Measurements from ENCODE around the gene GGCT. TPM values are rescaled to one million over a fixed set of nuclear protein-coding genes. Genes with fewer than 3 reads are reported as not detected.

The GGCT gene
- total and polyA plus RNA-seq, 2 donors (not counting 3 experiments of a cell fraction or from before 2014, with no cell fraction given), result 21.1 to 44.3 TPM

DNA sequence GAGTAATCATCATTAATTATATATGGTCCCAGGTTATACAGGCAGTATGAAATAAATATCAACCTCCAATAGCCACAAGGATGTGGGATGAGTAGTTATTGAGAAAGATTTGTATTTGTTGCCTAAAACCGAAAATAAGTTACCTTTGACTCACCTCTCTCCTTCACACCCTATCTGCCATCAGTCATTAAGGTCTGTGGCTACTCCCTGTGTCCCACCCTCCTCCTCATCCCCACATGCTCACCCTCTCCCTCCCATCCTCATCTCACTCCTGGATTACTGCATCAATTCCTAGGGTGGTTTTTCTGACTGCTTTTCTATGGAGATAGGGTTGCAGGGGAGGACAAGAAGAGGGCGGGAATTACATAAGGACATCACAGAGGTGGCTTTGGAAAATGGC lies 9.1 kb upstream of the GGCT start:
- no peak overlapping the region for H3K4me2 ChIP-seq (ENCODE audit: insufficient read depth, low read length)
- no peaks in the 10 kb centered on the region for H3K79me2 ChIP-seq (ENCODE audit: control insufficient read depth, insufficient read depth, low read length)
- H4K20me1 ChIP-seq (replicated peaks; ENCODE audit: control insufficient read depth, extremely low read depth, insufficient read depth, low read length), result no peaks in the 10 kb centered on the region
- no TSS peak for BruUV-seq (replicated peaks)
- H3K4me1 ChIP-seq (ENCODE audit: control insufficient read depth, extremely low read depth, insufficient read depth, low read length), result no peaks in the 10 kb centered on the region
- intact Hi-C loops (cut with micrococcal nuclease), result no loop called here
- no peak overlapping the region for H2AFZ ChIP-seq (ENCODE audit: low read depth, low read length)
- no peak overlapping the region for H3K9ac ChIP-seq (replicated peaks; ENCODE audit: extremely low read depth, insufficient read depth, low read length)
- H3K36me3 ChIP-seq (ENCODE audit: control insufficient read depth in 2 of 2, extremely low read depth in 1 of 2, insufficient read depth in 2 of 2, low read length in 2 of 2), result no peaks in the 10 kb centered on the region
- no peak overlapping the region for H3K4me3 ChIP-seq (replicated peaks in 1 of 3; ENCODE audit: insufficient read depth in 1 of 3, low read depth in 1 of 3, low read length in 3 of 3)
- dilution Hi-C loops (cut with MboI; ENCODE audit: extremely low pct_ligation_motif_present, low sequenced_read_pairs), result no loop called here
- FAIRE-seq (no peak), DNase-seq (ENCODE audit: low read depth, low spot score) (no peak)
- CTCF ChIA-PET, result interaction anchor here (4.9 kb wide), 1 partner anchor 50 kb away, joined by 116 read pairs; no protein-coding TSS in a partner anchor
- no peaks in the 10 kb centered on the region for H3K27me3 ChIP-seq (ENCODE audit: control insufficient read depth in 2 of 2, insufficient read depth in 2 of 2, low read length in 2 of 2)
- no peaks in the 10 kb centered on the region for H3K9me1 ChIP-seq (replicated peaks; ENCODE audit: control insufficient read depth, extremely low read depth, insufficient read depth, low read length)
- H3K27ac ChIP-seq (ENCODE audit: insufficient read depth, low read depth, low read length), result no peak overlapping the region
- no peaks in the 10 kb centered on the region for H3K9me3 ChIP-seq (replicated peaks; ENCODE audit: control insufficient read depth, insufficient read depth, low read length)
- TF ChIP-seq MYC (IDR thresholded peaks at IDR 0.05; ENCODE audit: low read depth, low read length) (no peak), POLR2AphosphoS5 (IDR thresholded peaks at IDR 0.05; ENCODE audit: insufficient read depth, low read depth, low read length) (no peak)
- POLR2A ChIA-PET, result no interaction called here

DNA sequence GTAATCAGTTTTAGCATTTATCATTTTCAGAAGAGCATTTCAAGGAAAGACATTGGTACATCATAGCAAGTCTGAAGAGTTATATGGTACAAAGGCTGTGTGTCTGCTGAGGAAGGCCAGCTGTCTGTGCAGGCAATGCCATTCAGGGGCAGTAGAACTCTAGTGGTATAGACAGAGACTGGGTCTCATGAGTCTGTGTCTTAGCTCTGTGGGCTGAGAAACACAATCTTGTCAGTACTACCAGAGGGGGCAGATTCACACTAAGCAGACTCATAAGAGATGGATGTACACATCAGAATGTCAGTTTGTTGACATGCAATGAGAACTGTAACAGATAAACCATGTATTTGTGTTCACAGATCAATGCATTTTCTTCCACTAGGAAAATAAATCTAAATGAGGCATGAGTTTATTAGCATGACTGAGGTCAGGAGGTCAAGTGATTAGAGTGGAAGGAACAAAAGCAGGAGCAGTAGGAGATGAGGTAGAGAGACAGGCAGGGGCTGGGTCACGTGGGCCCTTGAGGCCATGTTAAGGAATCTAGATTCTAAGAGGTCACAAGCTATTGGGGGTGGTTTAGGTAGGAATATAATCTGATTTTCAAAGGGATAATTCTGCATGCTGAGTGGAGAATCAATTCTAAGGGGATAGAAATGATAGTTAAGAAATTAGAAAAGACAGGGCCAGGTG lies 7.5 kb upstream of the GGCT start:
- TF ChIP-seq, protein P1, sequence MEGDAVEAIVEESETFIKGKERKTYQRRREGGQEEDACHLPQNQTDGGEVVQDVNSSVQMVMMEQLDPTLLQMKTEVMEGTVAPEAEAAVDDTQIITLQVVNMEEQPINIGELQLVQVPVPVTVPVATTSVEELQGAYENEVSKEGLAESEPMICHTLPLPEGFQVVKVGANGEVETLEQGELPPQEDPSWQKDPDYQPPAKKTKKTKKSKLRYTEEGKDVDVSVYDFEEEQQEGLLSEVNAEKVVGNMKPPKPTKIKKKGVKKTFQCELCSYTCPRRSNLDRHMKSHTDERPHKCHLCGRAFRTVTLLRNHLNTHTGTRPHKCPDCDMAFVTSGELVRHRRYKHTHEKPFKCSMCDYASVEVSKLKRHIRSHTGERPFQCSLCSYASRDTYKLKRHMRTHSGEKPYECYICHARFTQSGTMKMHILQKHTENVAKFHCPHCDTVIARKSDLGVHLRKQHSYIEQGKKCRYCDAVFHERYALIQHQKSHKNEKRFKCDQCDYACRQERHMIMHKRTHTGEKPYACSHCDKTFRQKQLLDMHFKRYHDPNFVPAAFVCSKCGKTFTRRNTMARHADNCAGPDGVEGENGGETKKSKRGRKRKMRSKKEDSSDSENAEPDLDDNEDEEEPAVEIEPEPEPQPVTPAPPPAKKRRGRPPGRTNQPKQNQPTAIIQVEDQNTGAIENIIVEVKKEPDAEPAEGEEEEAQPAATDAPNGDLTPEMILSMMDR (IDR thresholded peaks at IDR 0.05; ENCODE audit: extremely low read depth in 1 of 2, insufficient read depth in 1 of 2, low read depth in 1 of 2, low read length in 2 of 2), result no peak
- TF ChIP-seq FOS (IDR thresholded peaks at IDR 0.05; ENCODE audit: borderline replicate concordance, insufficient read depth, low read length) (no peak), GATA2 (IDR thresholded peaks at IDR 0.05; ENCODE audit: insufficient read depth, insufficient read length, low read depth, low read length) (no peak), JUN (IDR thresholded peaks at IDR 0.05; ENCODE audit: borderline replicate concordance, insufficient read depth, insufficient read length, low read depth) (no peak), POLR2AphosphoS5 (IDR thresholded peaks at IDR 0.05; ENCODE audit: insufficient read depth, low read depth, low read length) (no peak), POLR2A (IDR thresholded peaks at IDR 0.05; ENCODE audit: low read depth, low read length) (no peak), MYC (IDR thresholded peaks at IDR 0.05; ENCODE audit: low read depth, low read length) (no peak), EZH2 (IDR thresholded peaks at IDR 0.05; ENCODE audit: borderline replicate concordance, low read depth, low read length, severe bottlenecking) (no peak)
- TF ChIP-seq, protein P2, sequence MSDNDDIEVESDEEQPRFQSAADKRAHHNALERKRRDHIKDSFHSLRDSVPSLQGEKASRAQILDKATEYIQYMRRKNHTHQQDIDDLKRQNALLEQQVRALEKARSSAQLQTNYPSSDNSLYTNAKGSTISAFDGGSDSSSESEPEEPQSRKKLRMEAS (IDR thresholded peaks at IDR 0.05; ENCODE audit: insufficient read depth, insufficient read length), result no peak
- Histone ChIP-seq H3K27me3 (ENCODE audit: control insufficient read depth in 2 of 2, insufficient read depth in 2 of 2, low read length in 2 of 2) (no peaks in the 10 kb centered on the region), H3K4me2 (ENCODE audit: insufficient read depth, low read length) (no peak overlapping the region), H3K27ac (ENCODE audit: insufficient read depth, low read depth, low read length) (no peak overlapping the region), H3K9ac (replicated peaks; ENCODE audit: extremely low read depth, insufficient read depth, low read length) (no peak overlapping the region), H3K9me3 (replicated peaks; ENCODE audit: control insufficient read depth, insufficient read depth, low read length) (no peaks in the 10 kb centered on the region), H4K20me1 (replicated peaks; ENCODE audit: control insufficient read depth, extremely low read depth, insufficient read depth, low read length) (no peaks in the 10 kb centered on the region), H3K4me3 (replicated peaks in 1 of 3; ENCODE audit: insufficient read depth in 1 of 3, low read depth in 1 of 3, low read length in 3 of 3) (no peak overlapping the region), H3K79me2 (ENCODE audit: control insufficient read depth, insufficient read depth, low read length) (no peaks in the 10 kb centered on the region), H3K4me1 (ENCODE audit: control insufficient read depth, extremely low read depth, insufficient read depth, low read length) (no peaks in the 10 kb centered on the region), H2AFZ (ENCODE audit: low read depth, low read length) (no peak overlapping the region), H3K9me1 (replicated peaks; ENCODE audit: control insufficient read depth, extremely low read depth, insufficient read depth, low read length) (no peaks in the 10 kb centered on the region), H3K36me3 (ENCODE audit: control insufficient read depth in 2 of 2, extremely low read depth in 1 of 2, insufficient read depth in 2 of 2, low read length in 2 of 2) (no peaks in the 10 kb centered on the region)
- intact Hi-C loops (cut with micrococcal nuclease) (no loop called here), dilution Hi-C loops (cut with MboI; ENCODE audit: extremely low pct_ligation_motif_present, low sequenced_read_pairs) (no loop called here)
- POLR2A ChIA-PET, result no interaction called here
- DNase-seq (ENCODE audit: low read depth, low spot score), result no peak
- no peak for FAIRE-seq
- CTCF ChIA-PET, result interaction anchor here (1.0 to 4.9 kb wide), 6 partner anchors 11 to 237 kb away, joined by 3 to 116 read pairs (median 4); no protein-coding TSS in a partner anchor
- no TSS peak for BruUV-seq (replicated peaks)
